ENCODE results near the gene SNUPN.
A peak's percentile ranks its signal among the peaks of the same experiment; 100 is the strongest.
"Not testable (repeated sequence)": the region's sequence is repeated elsewhere in the genome, so short reads cannot be mapped to it uniquely, and the experiment has no call there.

The SNUPN gene

GRCh38 chr15:75582943-75583342 is 42.6 kb downstream of the SNUPN start:
- not testable (repeated sequence) for DNase-seq (ENCODE audit: low read depth)

DNA sequence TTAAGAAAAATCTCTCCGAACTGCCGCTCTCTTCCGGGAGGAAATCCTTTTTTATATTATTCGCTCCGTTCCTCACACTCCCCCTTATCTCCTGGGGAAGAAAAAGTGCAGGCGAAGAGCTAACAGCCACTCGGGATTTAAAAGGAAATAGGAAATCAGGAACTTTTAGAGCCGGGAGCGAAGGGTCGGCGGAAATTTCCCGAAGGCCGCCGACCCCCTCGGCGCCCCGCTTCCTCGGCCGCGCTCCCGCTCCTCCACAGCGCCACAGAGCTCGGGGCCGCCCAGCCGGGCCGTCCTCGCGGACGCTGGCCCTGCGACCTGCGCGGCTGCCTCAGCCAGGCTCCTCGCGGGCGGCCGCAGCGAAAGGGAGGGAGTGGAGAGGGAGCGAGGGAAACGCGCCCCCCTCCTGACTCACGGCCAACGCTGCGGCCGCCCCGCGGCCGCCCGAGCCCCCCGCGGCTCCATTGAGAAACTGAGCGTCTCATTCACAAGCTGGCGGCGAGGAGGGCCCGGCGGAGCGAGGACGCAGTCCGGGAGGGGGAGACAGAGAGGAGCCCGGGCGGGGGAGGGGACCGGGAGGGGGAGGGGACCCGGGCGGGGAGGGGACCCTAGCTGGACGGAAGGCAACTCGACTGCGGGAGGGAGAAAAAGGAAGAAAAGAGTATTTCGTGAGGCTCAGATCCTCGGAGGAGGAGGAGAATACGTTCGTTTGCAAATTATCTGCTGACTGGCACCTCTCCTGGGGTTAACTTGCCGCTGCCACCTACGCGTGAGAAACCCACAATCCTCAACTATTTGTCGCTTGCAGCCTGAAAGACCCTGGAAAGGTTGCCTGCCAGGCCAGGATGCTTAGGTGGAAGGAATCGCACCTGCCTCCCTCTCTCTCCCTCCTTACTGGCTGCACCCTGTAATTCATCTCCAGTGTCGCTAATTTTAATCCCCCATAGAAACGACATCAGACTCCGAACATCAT is 46.3 kb downstream of the SNUPN start, which contains the start of gene PTPN9:
PTPN9 (minus strand) TSS at position 368 of the 973 bp plus-strand sequence. CDS start 539 bp downstream, outside the sequence.
- DNase-seq (ENCODE audit: low read depth) = peak; percentile 55

DNA sequence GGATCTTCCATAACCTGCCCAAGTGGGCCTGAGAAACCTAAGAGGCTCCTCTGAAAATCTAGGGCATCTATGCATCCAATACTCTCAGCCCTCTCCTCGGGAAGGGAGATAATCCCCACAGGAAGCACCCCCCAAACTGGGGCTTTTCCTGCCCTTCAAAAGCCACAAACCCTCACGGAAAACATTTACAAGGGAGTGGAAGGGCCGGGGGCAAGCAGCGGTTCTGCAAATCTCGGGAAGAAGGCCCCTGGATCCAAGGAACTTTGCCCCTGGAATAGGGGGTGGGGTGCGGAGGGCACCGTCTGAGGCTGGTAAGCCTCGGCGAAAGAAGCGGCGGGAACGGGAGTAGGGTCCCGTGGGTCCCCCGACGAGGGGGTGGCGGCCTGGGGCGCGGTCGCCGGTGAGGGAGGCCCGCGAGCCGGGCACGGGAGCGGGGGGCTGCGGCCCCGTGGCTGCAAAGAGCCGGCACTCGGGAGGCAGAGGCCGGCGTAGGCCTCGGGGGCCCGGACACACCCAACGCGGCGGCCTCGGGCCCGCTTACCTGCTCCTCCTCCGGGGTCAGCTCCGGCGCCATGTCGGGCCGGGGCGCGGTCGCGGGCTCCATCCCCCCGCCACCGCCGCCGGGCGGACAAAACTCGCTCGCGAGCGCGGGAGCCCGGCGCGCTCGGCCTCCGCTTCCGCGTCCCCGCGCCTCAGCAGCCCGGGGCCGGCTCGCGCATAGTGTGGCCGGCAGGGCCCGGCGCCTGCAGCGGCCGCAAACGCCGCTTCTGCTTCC is 47.2 kb downstream of the SNUPN start:
- peak; percentile 4 for DNase-seq (ENCODE audit: low read depth)

- DNase-seq (ENCODE audit: low read depth) = no peak
These were observed 47.9 kb downstream of the SNUPN start for GRCh38 chr15:75577401-75578172.

GRCh38 chr15:75573648-75574384 is 51.7 kb downstream of the SNUPN start:
- no peak for DNase-seq (ENCODE audit: low read depth)

GRCh38 chr15:75570126-75570845 is 55.2 kb downstream of the SNUPN start:
- no peak for DNase-seq (ENCODE audit: low read depth)

- DNase-seq (ENCODE audit: low read depth) = no peak
These were observed 60.2 kb downstream of the SNUPN start for GRCh38 chr15:75565062-75565970.

DNA sequence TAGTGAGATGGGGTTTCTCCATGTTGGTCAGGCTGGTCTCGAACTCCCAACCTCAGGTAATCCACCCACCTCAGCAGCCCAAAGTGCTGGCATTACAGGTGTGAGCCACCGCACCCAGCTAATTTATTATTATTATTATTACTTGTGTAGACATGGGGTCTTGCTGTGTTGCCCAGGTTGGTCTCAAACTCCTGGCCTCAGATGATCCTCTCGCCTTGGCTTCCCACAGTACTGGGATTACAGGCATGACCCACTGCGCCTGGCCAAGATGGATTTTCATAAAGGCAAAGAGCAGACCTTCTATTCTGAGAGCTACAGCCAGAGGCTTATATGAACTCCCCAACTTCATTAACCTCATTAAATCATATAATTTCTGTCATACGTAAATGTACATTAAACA is 63.6 kb downstream of the SNUPN start:
- DNase-seq (ENCODE audit: low read depth) = no peak

GRCh38 chr15:75559360-75559759 is 66.2 kb downstream of the SNUPN start:
- not testable (repeated sequence) for DNase-seq (ENCODE audit: low read depth)

GRCh38 chr15:75558955-75559354 is 66.6 kb downstream of the SNUPN start:
- not testable (repeated sequence) for DNase-seq (ENCODE audit: low read depth)

DNA sequence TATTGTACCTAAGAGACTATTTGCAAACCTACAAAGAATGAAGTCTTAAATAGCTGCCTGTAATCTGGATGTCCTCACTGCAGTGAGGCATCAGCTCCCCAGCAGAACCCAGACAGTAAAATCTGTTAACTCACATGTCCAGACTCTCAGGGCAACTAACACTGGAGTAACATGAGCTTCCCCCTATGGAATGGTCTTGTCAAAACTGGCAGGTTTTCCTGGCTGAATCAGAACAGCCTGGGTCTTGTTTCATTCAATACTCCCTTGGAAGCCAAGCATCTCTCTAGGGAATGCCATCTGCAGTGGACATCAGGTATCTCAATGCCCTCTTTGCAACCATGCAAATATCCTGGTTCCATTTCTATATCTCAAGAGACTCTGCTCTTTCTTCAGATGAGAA is 70.8 kb downstream of the SNUPN start:
- no peak for DNase-seq (ENCODE audit: low read depth)

- no peak for DNase-seq (ENCODE audit: low read depth)
These were observed 71.9 kb downstream of the SNUPN start for GRCh38 chr15:75553659-75554058.

DNA sequence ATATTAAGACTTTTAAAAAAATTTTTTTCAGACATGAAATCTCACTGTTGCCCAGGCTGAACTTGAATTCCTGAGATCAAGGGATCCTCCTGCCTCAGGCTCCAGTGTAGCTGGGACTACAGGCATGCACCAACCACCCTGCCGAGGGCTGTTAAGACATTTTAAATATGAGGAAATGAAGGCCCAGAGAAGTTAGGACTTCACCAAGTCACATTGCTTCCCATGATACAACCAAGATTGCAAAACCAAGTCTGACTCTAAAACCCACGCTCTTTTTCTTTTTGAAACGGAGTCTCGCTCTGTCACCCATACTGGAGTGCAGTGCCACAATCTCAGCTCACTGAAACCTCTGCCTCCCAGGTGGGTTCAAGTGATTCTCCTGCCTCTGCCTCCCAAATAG is 74.4 kb downstream of the SNUPN start:
- no peak for DNase-seq (ENCODE audit: low read depth)
